ENCODE measurements around the gene A4GALT. TPM values are rescaled to one million over a fixed set of nuclear protein-coding genes. Genes with fewer than 3 reads are reported as not detected.

The A4GALT gene
- total and polyA plus RNA-seq, 11 donors = 30.7 to 230 (median 67.2) TPM

DNA sequence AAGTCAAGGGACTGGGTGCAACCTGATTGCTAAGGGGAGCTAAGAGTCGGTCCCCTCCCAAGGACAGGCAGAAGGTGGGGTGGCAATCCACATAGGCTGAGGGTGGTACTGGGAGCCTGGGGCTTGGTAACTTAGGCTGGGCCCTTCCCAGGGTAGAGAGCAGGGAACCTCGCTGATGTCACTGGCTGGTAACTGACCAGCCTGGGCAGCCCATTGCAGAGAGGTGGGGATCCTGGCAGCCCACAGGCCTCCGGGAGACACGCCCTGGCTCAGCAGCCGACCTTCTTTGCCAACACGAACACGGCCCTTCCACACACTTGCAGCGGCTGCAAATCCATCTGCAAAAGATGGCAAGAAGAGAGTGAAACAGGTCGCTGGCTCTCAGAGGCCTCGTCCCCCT lies 25.4 kb downstream of the A4GALT start:
- ATAC-seq = peak; percentile 6 to 39 (median 16)
- Histone ChIP-seq H3K27me3 (no peaks in the 10 kb centered on the region), H3K4me1 (peaks cover 16 to 86% (median 55%) of the 10 kb centered on the region in 12 donors), H3K4me3 (no peak overlapping the region), H3K36me3 (peaks cover 0 to 51% (median 37%) of the 10 kb centered on the region in 9 donors), H3K9me3 (no peaks in the 10 kb centered on the region), H3K27ac (peak overlapping the region; percentile 31 to 99 (median 93))
- intact Hi-C loops (cut with DNase I) = loop anchor here in 2 of 10 donors (5.0 kb wide), 1 partner anchor 48 kb away; the partner anchor contains the start of gene CYB5R3 (in 2 of the 2)
- 39 to 61% (median 47%) methylated on average over 6 to 10 of the region's 10 CpGs for WGBS, 4 donors
- DNase-seq = peak in 2 of 5 donors; percentile 81 to 82
- TF ChIP-seq, protein P1, sequence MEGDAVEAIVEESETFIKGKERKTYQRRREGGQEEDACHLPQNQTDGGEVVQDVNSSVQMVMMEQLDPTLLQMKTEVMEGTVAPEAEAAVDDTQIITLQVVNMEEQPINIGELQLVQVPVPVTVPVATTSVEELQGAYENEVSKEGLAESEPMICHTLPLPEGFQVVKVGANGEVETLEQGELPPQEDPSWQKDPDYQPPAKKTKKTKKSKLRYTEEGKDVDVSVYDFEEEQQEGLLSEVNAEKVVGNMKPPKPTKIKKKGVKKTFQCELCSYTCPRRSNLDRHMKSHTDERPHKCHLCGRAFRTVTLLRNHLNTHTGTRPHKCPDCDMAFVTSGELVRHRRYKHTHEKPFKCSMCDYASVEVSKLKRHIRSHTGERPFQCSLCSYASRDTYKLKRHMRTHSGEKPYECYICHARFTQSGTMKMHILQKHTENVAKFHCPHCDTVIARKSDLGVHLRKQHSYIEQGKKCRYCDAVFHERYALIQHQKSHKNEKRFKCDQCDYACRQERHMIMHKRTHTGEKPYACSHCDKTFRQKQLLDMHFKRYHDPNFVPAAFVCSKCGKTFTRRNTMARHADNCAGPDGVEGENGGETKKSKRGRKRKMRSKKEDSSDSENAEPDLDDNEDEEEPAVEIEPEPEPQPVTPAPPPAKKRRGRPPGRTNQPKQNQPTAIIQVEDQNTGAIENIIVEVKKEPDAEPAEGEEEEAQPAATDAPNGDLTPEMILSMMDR (IDR thresholded peaks at IDR 0.05) = no peak
- no peak for TF ChIP-seq POLR2A (IDR thresholded peaks at IDR 0.05)

DNA sequence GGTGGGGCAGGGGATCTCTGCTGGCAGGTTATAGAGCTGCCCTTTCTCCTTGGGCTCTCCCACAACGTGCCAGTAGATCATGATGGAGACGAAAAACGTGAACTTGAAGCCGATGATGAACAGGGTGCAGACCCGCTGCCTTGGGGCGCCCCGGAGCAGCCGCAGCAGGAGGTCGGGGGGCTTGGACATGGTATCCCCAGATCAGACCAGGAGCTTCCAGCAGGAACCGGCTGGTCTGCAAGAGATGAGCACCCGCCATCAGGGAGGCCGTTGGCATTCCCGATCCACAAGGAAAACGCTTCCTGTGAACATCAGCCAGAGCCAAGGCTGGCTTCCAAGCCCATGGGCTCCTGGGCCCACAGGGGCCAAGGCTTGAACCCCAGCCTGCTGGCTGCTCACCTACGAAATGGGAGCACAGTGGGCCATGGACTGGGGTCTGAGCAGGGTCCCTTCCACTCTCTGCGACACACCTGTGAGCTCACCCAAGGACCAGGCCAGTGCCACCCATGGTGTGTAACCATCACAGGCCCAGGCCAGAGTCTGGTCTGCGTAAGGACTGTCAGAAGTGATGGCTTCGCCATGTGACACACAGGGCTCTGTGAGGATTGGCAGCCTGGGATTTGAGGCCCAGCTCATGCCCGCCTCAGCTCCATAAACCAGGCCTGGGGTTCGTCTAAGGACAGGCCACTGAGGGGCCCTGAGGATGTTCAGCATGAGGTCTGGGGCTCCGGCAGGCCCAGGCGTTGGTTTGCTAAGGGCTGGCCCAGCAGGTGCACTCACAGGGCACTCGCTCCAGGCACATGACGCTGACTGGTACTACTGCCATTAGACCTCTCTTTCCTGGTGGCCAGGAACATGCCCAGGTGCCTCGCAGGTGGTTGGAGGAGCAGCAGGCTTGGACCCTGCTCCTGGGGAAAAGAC lies 26.6 kb downstream of the A4GALT start:
- Histone ChIP-seq H3K27ac (peak overlapping the region in 10 of 12 donors; percentile 40 to 99 (median 93)), H3K4me3 (no peak overlapping the region), H3K27me3 (no peaks in the 10 kb centered on the region), H3K9me3 (no peaks in the 10 kb centered on the region), H3K4me1 (peaks cover 9 to 86% (median 52%) of the 10 kb centered on the region in 12 donors), H3K36me3 (peaks cover 0 to 59% (median 37%) of the 10 kb centered on the region in 9 donors)
- no peak for DNase-seq
- no peak for ATAC-seq
- WGBS, 4 donors = 85 to 90% (median 86%) methylated on average over 15 to 25 of the region's 25 CpGs
- intact Hi-C loops (cut with DNase I) = no loop called here
- TF ChIP-seq, protein P1 (IDR thresholded peaks at IDR 0.05) = no peak
- no peak for TF ChIP-seq POLR2A (IDR thresholded peaks at IDR 0.05)

DNA sequence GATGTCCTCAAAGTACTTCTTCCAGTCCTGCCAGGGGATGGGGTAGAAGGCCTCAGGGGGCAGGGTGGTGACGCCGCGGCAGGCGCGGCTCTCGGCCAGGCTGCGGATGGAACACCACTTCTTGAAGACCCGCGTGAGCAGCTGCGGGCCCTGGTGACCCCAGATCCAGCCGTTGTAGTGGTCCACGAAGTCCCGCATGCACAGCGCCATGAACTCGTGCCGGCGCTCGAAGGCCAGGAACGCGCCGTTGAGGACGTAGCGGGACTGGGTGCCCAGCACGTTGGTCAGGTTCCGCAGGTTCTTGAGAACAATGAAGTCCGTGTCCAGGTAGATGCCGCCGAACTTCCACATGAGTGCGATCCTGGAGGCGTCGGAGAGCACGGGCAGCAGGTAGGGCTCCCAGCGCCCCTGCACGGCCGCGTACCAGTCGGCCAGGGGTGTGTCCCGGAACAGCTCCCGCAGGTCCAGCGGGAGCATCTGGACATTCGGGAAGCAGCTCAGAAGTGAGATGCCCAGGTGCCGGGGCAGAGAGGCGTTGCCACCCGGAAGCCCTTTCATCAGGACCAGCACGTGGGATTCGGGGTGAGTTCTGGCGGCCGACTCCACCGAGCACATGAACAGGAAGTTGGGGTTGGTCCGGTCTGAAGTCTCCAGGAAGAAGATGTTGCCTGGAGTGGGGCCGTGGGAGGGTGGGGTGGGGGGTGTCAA lies 27.5 kb downstream of the A4GALT start:
- WGBS, 4 donors = 88 to 95% (median 90%) methylated on average over 23 to 51 of the region's 51 CpGs
- Histone ChIP-seq H3K27ac (peak overlapping the region in 6 of 12 donors; percentile 27 to 95 (median 64)), H3K9me3 (no peaks in the 10 kb centered on the region), H3K36me3 (peaks cover 0 to 59% (median 37%) of the 10 kb centered on the region in 9 donors), H3K27me3 (no peaks in the 10 kb centered on the region), H3K4me1 (peaks cover 6 to 86% (median 54%) of the 10 kb centered on the region in 12 donors), H3K4me3 (no peak overlapping the region)
- ATAC-seq (no peak), DNase-seq (no peak)
- intact Hi-C loops (cut with DNase I) = no loop called here
- TF ChIP-seq, protein P1 (IDR thresholded peaks at IDR 0.05) = no peak
- no peak for TF ChIP-seq POLR2A (IDR thresholded peaks at IDR 0.05)

Measured in heart left ventricle (tissue), 16 donors.